OCI-LY3 (cell line): ENCODE results near the gene DLX5.
"Not testable (repeated sequence)": the region's sequence is repeated elsewhere in the genome, so short reads cannot be mapped to it uniquely, and the experiment has no call there.

Experiments
- CTCF ChIP-seq: fragments of 200-600, 300-600 bp; sonication (generic); IDR thresholded peaks from 2 replicates; pipeline ENCODE4 v1.5.1; 2014; ENCODE audit warnings: antibody characterized with exemption, low read length, low read depth
- EZH2phosphoT487 ChIP-seq: fragments of 200-600 bp; shearing (Covaris generic); IDR thresholded peaks from 2 replicates; pipeline ENCODE4 v1.6.1; 2018; ENCODE audit warnings: antibody characterized with exemption, mixed run types, low read depth

GRCh38 chr7:97034213-97034852 lies 9.7 kb upstream of the DLX5 start:
- not testable (repeated sequence) for TF ChIP-seq CTCF, EZH2phosphoT487
